GM18861 (cell line): ENCODE results near the gene WDR59.

Experiments used
- ATAC-seq: cut with Tn5 transposase; IDR thresholded peaks from one replicate; pipeline ENCODE4 v1.9.1; 2021; ENCODE audit not compliant: unreplicated experiment

Gene WDR59

DNA sequence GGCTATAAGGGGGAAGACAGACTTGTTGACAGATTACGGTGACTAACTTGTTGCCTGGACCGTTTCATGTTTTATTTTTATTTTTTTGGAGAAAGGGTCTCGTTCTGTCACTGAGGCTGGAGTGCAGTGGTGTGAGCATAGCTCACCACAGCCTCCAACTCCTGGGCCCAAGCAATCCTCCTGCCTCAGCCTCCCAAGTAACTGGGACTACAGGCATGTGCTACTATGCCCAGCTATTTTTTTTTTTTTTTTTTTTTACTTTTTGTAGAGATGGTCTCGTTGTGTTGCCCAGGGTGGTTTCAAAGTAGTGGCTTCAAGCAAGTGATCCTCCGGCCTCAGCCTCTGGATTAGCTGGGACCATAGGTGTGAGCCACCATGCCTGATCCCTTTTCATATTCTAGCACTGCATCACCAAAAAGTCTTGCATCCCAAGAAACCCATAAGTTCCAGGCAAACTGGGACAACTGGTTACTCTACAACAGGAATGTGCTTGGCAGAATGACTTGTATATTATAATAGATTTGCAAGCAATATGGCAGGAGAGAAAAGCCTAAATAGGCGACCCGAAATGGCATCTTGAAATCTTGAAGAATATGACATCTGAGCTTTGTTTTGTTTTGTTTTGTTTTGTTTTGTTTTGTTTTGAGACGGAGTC is 2.2 kb upstream of the WDR59 start:
- no peak for ATAC-seq

DNA sequence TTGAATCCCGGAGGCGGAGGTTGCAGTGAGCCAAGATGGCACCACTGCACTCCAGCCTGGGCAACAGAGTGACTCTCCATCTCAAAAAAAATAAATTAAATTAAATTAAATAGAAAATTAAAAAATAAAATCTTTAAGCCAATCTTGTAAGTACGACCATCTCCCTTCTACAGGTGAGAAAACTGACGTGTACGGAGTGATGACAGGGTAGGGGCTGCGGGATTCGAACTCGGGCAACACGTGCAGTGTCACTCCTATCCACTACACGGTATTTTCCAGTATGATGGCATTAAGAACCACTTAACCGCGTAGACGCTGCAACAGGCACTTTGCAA is 762 bp downstream of the WDR59 start:
- no peak for ATAC-seq

DNA sequence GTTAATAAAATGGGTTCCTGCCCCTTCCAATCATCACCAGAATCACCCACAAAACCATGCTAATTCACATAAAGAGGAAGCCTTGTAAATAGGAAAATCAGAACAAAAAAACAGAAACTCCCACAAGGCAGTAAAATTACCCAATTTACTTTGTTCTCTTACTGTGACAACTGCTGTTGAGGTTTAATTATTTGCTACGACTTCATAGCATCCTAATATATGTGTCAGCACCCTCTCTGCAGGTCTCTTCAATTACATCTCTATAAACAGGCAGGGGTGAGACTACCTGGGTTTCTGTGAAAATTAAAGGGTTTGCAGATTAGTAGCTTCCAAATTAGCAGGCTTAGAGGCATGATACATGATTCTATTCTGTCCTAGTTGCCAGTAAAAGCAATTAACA is 2.7 kb downstream of the WDR59 start:
- no peak for ATAC-seq

DNA sequence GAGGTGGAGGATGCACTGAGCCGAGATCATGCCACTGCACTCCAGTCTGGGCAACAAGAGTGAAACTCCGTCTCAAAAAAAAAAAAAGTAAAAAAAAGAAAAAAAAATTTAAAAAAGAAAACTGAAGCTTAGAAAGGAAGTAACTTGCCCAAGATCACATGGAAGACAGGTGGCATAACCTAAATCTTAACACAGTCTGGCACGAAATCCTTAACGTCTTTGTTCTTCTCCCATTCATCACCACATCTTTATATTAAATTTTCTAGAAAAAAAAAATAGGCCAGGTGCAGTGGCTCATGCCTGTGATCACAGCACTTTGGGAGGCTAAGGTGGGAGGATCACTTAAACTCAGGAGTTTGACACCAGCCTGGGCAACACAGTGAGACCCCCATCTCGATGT is 9.3 kb downstream of the WDR59 start:
- ATAC-seq: no peak

DNA sequence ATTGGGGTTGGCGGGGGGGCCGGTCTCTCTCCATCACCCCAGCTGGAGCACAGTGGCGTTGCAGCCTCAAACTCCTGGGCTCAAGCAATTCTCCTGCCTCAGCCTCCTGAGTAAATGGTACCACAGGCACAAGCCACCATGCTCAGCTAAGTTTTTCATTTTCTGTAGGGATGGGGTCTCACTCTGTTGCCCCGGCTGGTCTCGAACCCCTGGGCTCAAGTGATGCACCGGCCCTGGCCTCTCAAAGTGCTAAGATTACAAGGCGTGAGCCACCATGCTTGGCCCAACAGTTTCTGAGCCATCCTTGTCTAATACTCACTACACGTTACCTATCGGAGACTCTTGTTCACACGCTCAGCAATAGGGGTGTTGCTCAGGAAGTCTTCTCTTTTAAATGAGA is 11.6 kb downstream of the WDR59 start:
- ATAC-seq: no peak

DNA sequence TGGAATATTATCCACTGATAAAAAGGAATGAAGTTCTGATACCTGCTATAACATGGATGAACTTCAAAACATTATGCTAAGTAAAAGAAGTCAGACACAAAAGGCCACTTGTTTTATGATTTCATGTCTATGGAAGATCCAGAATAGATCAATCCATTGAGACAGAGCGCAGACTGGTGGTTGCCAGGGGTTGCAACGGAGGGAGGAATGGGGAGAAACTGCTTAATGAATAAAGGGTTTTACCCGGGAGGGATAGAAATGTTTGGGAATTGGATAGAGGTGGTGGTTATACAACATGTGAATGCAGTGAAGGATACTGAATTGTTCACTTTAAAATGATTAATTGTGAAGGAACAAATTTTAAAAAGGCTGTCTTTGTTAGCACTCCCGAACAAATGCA is 30.2 kb downstream of the WDR59 start:
- ATAC-seq: no peak

DNA sequence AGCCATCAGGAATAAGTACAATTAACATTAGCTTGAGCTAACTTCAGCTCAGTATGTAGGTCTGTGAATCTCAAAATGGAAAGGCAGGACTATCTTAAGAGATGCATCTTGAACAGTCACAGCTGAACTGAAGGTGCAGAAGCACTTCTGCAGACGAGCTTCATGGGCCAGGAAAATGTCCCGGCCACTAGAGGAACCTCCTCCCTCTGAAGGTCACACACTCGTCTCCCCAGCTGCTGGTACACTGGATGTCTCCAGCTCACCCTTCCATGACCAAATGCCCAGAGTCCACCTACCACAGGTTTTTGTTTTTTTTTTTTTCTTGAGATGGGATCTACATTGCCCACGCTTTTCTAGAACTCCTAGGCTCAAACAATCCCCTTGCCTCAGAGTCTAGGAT is 33.2 kb downstream of the WDR59 start:
- ATAC-seq: no peak

DNA sequence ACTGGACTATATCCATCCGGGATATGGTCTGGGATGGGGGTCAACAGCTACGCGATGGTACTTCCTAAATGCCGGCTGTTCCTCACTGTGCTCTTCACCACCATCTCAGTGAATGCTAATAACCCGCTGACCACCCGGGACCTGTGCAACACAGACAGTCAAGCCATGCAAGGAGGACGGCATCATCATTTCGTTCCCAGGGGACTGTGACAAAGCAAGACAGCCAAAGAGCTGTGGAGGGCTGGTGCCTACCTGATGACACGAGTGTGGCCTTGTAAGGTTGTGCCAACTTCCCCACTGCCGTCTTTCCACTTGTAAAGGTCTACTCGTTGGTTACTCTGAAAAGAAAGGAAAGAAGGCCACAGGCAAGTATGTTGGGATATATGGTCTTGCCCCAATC is 33.7 kb downstream of the WDR59 start:
- ATAC-seq: no peak

DNA sequence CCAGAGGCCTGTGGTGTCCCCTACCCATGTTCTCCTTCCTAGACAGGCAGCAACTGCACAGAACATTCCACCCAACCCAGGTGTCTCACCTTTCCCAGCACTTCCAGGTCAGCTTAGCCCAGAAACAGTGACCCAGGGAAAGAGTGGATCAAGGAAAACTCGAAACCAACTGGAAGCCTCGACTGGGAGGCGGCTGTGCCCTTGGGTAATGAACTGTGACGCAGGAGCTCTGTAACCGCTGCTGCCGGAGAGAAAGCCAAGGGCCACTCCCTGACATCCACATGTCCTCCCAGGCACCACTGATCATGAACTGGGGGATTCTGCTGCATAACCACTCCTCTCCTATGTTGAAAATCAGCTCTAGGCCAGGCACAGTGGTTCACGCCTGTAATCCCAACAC is 34.4 kb downstream of the WDR59 start:
- ATAC-seq: no peak

DNA sequence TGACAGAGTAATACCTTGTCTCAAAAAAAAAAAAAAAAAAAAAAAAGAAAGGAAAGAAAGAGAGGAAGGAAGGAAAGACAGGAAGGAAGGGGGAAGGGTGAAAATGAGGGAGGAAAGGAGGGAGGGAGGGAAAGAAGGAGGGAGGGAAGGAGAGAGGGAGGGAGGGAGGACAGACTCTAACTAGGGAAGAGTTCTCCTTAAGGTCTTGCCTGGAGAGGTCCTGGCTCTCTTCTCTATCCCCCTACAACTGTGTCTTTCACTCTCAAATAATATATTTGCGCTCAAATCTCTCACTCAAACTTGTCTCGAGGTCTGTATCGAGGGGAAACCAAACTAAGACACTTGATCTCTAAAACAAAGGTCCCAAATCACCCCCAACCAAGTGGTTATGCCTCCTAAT is 35.6 kb downstream of the WDR59 start:
- no peak for ATAC-seq

DNA sequence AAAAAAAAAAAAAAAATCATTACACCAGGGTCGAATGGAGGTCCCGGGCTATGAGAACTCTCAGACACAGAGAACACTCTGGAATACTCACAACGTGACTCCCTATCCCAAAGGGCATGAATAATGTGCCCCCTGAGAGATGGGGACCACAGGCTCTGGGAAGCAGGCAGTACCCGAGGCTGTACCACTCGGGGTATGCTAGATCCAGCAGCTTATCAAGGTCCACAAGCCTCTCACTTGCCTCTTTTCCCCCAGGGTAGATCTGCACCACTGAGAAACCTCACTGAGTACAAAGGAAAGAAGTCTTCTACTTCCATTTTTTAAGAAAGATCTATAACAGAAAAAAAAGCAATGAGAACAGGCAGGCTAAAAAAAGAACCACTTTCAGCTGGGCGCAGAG is 40.5 kb downstream of the WDR59 start:
- no peak for ATAC-seq

DNA sequence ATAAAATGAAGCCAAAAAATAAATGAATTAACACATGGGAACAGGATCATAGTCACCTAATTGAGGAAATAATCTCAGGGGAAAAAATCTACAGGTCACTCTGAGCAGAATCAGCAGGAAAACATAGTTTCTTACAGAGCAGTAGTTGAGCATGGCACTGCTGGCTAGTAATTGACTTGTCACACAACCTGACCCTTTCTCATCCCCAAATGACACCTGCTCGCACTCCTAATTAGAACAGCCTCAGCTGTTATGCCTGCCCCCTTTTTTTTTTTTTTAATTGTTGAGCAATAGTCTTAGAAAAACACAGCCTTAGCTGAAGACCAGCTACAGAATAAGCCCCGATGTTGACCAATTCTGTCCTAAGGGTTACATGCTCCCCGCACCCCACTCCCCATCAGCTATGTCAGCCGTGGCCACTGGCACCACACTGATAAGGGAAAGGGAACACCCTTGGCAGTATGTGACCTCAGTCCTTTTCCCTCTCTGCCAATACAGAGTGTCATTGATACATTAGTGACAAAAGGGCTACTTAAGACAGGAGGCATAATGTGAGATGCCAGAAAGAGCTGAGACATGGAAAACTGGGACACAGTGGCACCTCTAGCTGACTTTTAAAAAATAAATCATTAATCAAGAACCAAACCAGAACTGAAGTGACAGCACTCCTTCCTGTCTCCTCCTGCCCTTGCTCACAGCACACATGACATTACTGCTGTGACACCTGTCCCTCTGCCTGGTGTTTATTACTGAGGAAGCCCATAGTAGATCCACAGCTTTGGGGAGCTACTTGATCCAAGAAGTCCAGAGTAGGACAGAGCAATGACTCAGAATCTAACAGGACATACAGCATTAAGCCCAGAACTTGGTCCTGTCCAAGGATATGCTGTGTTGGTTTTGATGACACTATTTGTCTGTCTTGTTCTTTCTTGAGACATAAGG is 41.7 kb downstream of the WDR59 start:
- ATAC-seq: no peak

DNA sequence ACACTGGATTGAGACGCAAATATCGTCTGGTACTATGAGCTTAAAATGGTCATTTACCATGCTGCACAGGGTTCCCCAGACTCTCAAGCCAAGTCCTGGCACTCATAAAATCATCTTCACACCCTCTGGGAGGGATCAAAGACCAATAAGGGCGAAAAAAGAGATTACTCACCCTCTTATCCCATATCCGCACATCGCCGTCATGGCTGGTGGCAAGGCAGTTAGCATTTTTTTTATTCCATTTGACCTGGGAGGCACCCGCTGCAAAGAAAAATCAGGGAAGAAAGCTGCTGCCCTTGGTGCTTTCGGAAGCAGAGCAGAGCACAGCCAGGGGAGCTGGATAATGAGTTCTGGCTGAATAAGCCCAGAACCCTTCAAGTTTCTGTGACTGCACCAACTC is 42.4 kb downstream of the WDR59 start:
- no peak for ATAC-seq

DNA sequence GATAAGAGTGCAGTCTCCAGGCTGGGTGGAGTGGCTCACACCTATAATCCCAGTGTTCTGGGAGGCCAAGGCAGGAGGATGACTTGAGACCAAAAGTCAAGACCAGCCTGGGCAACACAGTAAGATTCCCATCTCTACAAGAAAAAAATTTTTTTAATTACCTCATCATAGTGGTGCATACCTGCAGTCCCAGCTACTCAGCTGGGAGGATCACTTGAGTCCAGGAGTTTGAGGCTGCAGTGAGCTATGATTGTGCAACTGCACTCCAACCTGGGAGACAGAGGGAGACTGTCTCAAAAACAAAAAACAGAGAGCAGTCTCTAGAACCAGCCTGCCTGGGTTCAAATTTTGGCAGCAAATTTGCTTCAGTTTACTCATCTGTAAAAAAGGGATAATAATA is 45.2 kb downstream of the WDR59 start:
- no peak for ATAC-seq

DNA sequence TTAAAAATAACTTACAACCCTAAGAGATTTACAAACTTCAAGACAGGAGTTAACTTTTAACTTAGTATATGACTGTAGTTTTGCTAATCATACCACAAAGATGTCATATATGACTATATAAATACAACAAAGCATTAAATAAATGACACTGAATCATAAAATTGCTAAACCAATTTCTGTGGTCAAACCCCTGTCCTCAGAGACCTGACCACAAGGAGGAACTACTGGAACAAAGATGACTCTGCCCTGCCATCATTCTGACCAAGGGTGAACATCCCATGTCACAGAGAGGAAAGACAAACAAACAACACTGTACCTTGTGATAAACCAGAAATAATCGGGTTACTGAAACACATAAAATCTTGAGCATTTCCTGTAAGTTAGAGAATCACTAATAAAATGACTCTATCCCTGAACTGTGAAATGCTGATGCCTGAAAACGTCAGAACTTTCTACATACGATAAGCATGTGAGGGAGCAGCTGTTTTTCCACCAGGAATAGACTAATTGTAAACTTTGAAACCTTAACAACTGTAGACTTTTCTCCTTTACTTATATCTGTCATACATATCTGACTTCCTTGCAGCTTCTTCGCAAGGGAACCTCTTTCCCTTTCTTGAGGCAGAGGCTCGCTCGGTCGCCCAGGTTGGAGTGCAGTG is 47.9 kb downstream of the WDR59 start:
- ATAC-seq: peak; percentile 93

DNA sequence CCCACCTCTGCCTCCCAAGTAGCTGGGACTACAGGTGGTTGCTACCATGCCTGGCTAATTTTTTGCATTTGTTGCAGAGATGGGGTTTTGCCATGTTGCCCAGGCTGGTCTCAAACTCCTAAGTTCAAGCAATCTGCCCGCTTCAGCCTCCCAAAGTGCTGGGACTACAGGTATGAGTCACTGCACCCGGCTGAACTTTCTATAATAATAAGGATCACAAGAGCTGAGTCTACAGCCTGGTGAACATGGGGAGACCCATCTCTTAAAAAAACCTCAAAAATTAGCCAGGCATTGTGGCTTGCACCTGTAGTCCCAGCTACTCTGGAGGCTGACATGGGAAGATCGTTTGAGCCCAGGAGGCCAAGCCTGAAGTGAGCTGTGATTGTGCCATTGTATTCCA is 53.5 kb downstream of the WDR59 start:
- no peak for ATAC-seq

DNA sequence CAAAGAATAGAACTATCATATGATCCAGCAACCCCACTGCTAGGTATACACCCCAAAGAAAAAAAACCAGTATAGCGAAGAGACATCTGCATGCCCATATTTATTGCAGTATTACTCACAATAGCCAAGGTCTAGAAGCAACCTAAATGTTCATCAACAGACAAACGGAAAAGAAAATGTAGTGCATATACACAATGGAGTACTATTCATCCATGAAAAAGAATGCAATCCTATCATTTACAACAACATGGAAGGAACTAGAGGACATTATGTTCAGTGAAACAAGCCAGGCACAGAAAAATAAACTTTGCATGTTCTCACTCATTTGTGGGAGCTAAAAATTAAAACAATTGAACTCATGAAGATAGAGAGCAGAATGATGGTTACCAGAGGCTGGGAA is 55.3 kb downstream of the WDR59 start:
- no peak for ATAC-seq

DNA sequence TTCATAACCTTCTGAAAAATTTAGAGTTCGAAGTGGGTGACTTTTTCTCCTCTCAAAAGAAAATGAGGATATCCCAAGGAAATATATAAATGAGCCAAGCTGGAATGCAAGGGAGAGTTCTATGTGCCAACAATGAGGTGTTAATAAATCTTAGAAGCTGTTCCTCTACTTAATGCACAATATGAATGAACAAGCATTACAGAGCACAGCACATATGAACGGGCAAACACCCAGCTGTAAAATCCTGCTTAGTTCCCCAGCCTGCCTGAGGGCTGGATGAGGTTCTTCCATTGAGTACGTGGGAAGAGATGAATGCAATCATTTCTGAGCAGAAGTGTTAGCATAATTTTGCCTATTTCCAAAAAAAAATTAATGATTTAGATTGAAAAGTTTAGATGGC is 58.1 kb downstream of the WDR59 start:
- no peak for ATAC-seq

DNA sequence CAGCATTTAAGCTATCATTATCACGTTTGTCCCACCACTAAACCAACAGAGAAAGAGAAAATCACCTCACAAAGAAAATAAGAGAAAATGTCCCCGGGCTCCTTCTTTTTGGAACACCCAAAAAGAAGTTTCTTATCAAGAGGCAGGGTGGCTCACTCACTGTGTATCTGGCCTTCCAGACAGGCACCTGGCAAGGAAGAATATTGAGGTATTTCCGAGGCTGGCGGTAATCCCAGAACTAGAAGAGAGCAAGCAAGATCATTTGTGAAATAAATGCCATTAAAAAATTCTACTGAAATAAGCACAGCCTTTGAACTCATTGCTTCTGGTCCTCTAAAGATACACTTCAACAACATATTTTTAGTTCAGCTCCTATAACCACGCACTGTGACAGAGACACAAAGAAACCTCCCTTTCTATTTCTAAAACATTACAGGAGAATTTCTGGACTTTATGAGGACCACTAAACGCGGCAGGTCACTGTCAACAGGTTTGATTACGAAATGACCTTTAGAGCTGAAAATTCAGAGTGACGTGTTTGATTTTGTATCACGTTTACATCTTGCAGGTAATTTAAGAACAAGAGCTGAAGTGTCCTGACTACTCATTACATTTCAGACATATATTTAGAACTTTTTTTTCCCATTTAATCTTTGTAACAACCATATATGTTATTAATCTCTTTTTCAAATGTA is 61.0 kb downstream of the WDR59 start:
- no peak for ATAC-seq

DNA sequence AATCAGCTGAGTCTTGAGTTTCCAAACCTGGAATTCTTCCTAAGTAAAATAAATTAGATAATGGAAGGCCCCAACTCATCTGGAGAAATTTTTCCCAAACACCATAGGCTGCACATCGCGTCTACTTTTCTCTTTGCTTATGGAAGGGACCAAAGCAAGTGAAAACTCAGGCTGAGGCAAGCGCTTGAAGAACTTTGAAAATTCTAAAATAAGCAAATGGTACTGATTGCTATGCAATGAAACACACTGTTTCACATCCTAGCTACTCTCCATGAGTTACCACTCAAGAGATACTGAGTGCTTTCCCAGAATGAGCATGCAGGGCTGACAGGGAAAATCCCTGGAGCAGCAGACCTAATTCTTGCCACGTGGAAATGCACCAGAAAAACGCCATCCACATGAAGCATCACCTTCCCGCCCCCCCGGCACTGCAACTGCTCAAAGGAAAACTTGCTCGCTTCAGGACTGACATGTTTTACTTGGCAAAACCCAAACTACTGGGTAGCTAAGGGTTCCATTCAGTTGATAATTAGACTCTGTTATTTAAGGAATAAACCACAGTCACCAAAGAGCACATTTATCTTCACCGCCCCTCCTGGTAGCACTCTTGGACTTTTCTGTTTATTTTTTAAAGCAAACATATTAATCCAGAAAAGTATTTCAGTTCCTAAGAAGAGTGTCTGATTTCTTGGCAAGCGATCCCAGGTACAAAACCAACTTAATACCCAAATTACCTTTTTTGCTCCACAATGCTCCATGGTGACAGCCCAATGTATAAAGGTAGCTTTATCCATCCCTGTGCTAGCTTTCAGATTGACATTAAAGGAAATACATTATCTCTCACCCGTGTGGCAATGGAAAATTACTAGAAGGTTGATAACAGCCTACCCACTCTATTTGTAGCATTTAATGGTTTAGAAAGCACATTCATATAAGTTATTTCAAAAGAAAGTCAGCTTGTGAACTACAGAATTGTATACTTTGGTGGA is 62.5 kb downstream of the WDR59 start:
- no peak for ATAC-seq
